ENCODE measurements around the gene WWOX. TPM values are rescaled to one million over a fixed set of nuclear protein-coding genes. Genes with fewer than 3 reads are reported as not detected.

The WWOX gene
- total RNA-seq, 5 donors from 2014 or later (not counting 1 experiment from before 2014, with no cell fraction given): 21.2 to 26.0 (median 22.6) TPM

DNA sequence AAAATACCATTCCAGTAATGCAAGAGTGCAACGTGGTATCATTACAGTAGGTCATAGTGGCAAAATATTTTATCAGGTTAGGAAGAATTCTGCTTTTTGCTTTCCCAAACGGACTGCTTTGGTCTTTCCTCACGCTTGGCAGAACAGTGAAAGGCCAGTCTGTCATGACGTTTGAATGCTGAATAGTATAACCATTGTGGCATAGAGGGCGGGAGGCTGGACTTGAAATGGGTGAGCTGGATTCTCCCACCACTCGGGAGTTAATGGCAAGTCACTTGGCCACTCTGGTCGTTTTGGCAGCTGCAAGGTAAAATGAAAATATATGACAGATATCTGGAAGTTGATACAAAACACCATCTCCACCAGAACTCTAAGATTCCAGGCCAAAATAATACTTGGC is 1109.9 kb downstream of the WWOX start:
- DNase-seq (no peak), ATAC-seq (replicated peaks in 1 of 4) (no peak)
- no peaks in the 10 kb centered on the region for H3K36me3 ChIP-seq (ENCODE audit: control insufficient read depth in 2 of 2, extremely low read depth in 1 of 2, insufficient read depth in 1 of 2, low read length in 1 of 2)
- no peaks in the 10 kb centered on the region for H3K9me3 ChIP-seq
- no peaks in the 10 kb centered on the region for H3K4me1 Mint-ChIP-seq
- H3K27me3 Mint-ChIP-seq: no peaks in the 10 kb centered on the region
- no peak overlapping the region for H3K27ac Mint-ChIP-seq
- ChIA-PET POLR2A (no interaction called here), CTCF (no interaction called here)
- H3K27ac ChIP-seq (ENCODE audit: low read length): no peak overlapping the region
- H3K4me3 ChIP-seq (ENCODE audit: control insufficient read depth in 1 of 2, extremely low read depth in 1 of 2, low read length in 1 of 2): no peak overlapping the region
- peaks cover 5% of the 10 kb centered on the region for H3K36me3 Mint-ChIP-seq
- 93% methylated on average over 3 of the region's 7 CpGs for WGBS (ENCODE audit: insufficient coverage)
- no peak overlapping the region for H3K4me3 Mint-ChIP-seq
- no peaks in the 10 kb centered on the region for H3K27me3 ChIP-seq (replicated peaks in 1 of 2; ENCODE audit: control insufficient read depth in 2 of 2, extremely low read depth in 1 of 2, insufficient read depth in 2 of 2, low read length in 1 of 2)
- H3K4me1 ChIP-seq (ENCODE audit: control insufficient read depth in 1 of 2, extremely low read depth in 1 of 2, insufficient read depth in 2 of 2, low read length in 2 of 2): no peaks in the 10 kb centered on the region
- peaks cover 2 to 7% (median 6%) of the 10 kb centered on the region in 3 donors for H3K9me3 Mint-ChIP-seq

DNA sequence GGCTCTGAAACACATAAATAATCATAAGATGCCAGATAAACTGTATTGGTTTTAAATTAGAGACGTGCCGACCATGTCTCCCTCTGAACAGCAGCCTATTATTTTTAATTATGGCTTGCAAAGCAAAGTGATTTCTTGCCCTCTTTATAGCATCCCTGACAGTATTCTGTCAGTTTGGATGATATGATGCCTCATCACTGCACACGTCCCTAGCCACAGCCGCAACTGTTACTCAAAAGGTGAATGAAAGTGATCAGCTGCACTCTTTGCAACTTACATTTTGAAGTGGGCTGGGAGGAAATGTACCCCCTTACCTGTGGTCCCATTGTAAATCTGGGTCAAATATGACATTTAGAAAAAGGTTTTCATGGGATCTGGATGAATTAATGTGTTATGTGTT is 1111.2 kb downstream of the WWOX start:
- DNase-seq (no peak), ATAC-seq (replicated peaks in 1 of 4) (no peak)
- CTCF ChIA-PET: no interaction called here
- Mint-ChIP-seq H3K4me3 (no peak overlapping the region), H3K4me1 (no peaks in the 10 kb centered on the region), H3K27me3 (no peaks in the 10 kb centered on the region), H3K36me3 (peaks cover 8% of the 10 kb centered on the region), H3K9me3 (peaks cover 2 to 7% (median 6%) of the 10 kb centered on the region in 3 donors), H3K27ac (no peak overlapping the region)
- POLR2A ChIA-PET: interaction anchor here in 1 of 2 donors (0.6 kb wide), 1 partner anchor 394 kb away, joined by 3 read pairs; no protein-coding TSS in a partner anchor
- H3K9me3 ChIP-seq: no peaks in the 10 kb centered on the region
- H3K27ac ChIP-seq (ENCODE audit: low read length): no peak overlapping the region
- no peaks in the 10 kb centered on the region for H3K4me1 ChIP-seq (ENCODE audit: control insufficient read depth in 1 of 2, extremely low read depth in 1 of 2, insufficient read depth in 2 of 2, low read length in 2 of 2)
- no peaks in the 10 kb centered on the region for H3K36me3 ChIP-seq (ENCODE audit: control insufficient read depth in 2 of 2, extremely low read depth in 1 of 2, insufficient read depth in 1 of 2, low read length in 1 of 2)
- H3K27me3 ChIP-seq (replicated peaks in 1 of 2; ENCODE audit: control insufficient read depth in 2 of 2, extremely low read depth in 1 of 2, insufficient read depth in 2 of 2, low read length in 1 of 2): no peaks in the 10 kb centered on the region
- no CpG with 5 or more reads among the region's 4 CpGs for WGBS (ENCODE audit: insufficient coverage)
- H3K4me3 ChIP-seq (ENCODE audit: control insufficient read depth in 1 of 2, extremely low read depth in 1 of 2, low read length in 1 of 2): no peak overlapping the region

DNA sequence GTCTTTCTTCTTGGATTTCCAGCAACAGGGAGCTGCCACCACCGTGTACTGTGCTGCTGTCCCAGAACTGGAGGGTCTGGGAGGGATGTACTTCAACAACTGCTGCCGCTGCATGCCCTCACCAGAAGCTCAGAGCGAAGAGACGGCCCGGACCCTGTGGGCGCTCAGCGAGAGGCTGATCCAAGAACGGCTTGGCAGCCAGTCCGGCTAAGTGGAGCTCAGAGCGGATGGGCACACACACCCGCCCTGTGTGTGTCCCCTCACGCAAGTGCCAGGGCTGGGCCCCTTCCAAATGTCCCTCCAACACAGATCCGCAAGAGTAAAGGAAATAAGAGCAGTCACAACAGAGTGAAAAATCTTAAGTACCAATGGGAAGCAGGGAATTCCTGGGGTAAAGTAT is 1112.1 kb downstream of the WWOX start:
- ATAC-seq (replicated peaks in 1 of 4): no peak
- H3K27me3 Mint-ChIP-seq: no peaks in the 10 kb centered on the region
- POLR2A ChIA-PET: no interaction called here

DNA sequence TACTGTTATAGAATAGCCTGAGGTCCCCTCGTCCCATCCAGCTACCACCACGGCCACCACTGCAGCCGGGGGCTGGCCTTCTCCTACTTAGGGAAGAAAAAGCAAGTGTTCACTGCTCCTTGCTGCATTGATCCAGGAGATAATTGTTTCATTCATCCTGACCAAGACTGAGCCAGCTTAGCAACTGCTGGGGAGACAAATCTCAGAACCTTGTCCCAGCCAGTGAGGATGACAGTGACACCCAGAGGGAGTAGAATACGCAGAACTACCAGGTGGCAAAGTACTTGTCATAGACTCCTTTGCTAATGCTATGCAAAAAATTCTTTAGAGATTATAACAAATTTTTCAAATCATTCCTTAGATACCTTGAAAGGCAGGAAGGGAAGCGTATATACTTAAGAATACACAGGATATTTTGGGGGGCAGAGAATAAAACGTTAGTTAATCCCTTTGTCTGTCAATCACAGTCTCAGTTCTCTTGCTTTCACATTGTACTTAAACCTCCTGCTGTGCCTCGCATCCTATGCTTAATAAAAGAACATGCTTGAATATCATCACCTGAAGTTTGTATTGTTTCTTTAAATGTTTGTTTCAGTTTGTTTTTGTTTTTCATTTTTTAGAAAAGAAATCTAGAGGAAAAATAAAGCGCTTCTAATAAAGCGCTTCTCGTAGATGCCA is 1112.8 kb downstream of the WWOX start:
- ChIA-PET CTCF (interaction anchor here in 1 of 2 donors (0.9 kb wide), 1 partner anchor 15 kb away, joined by 3 read pairs; no protein-coding TSS in a partner anchor), POLR2A (no interaction called here)
- Mint-ChIP-seq H3K36me3 (peaks cover 12% of the 10 kb centered on the region), H3K4me3 (no peak overlapping the region), H3K27me3 (no peaks in the 10 kb centered on the region), H3K4me1 (peaks cover 2 to 4% (median 2%) of the 10 kb centered on the region in 3 donors), H3K9me3 (peaks cover 2 to 12% (median 6%) of the 10 kb centered on the region in 3 donors), H3K27ac (no peak overlapping the region)
- 90% methylated on average over 6 of the region's 10 CpGs for WGBS (ENCODE audit: insufficient coverage)
- ATAC-seq (replicated peaks in 1 of 4) (no peak), DNase-seq (no peak)
- no peak overlapping the region for H3K27ac ChIP-seq (ENCODE audit: low read length)
- H3K27me3 ChIP-seq (replicated peaks in 1 of 2; ENCODE audit: control insufficient read depth in 2 of 2, extremely low read depth in 1 of 2, insufficient read depth in 2 of 2, low read length in 1 of 2): no peaks in the 10 kb centered on the region
- H3K36me3 ChIP-seq (ENCODE audit: control insufficient read depth in 2 of 2, extremely low read depth in 1 of 2, insufficient read depth in 1 of 2, low read length in 1 of 2): no peaks in the 10 kb centered on the region
- H3K4me1 ChIP-seq (ENCODE audit: control insufficient read depth in 1 of 2, extremely low read depth in 1 of 2, insufficient read depth in 2 of 2, low read length in 2 of 2): peaks cover under 1 to 4% of the 10 kb centered on the region in 2 experiments
- H3K9me3 ChIP-seq: no peaks in the 10 kb centered on the region
- no peak overlapping the region for H3K4me3 ChIP-seq (ENCODE audit: control insufficient read depth in 1 of 2, extremely low read depth in 1 of 2, low read length in 1 of 2)

More for the DNA sequence above, 1112.1 kb downstream of the WWOX start:
- H3K4me1 ChIP-seq (ENCODE audit: control insufficient read depth in 1 of 2, extremely low read depth in 1 of 2, insufficient read depth in 2 of 2, low read length in 2 of 2): no peaks in the 10 kb centered on the region
- Mint-ChIP-seq H3K4me3 (no peak overlapping the region), H3K9me3 (peaks cover 2 to 12% (median 6%) of the 10 kb centered on the region in 3 donors), H3K27ac (no peak overlapping the region), H3K36me3 (peaks cover 12% of the 10 kb centered on the region), H3K4me1 (no peaks in the 10 kb centered on the region)
- no peaks in the 10 kb centered on the region for H3K27me3 ChIP-seq (replicated peaks in 1 of 2; ENCODE audit: control insufficient read depth in 2 of 2, extremely low read depth in 1 of 2, insufficient read depth in 2 of 2, low read length in 1 of 2)
- no peaks in the 10 kb centered on the region for H3K36me3 ChIP-seq (ENCODE audit: control insufficient read depth in 2 of 2, extremely low read depth in 1 of 2, insufficient read depth in 1 of 2, low read length in 1 of 2)
- no peaks in the 10 kb centered on the region for H3K9me3 ChIP-seq
- WGBS (ENCODE audit: insufficient coverage): 93% methylated on average over 9 of the region's 13 CpGs
- no peak overlapping the region for H3K27ac ChIP-seq (ENCODE audit: low read length)
- no peak for DNase-seq
- no peak overlapping the region for H3K4me3 ChIP-seq (ENCODE audit: control insufficient read depth in 1 of 2, extremely low read depth in 1 of 2, low read length in 1 of 2)
- CTCF ChIA-PET: no interaction called here

DNA sequence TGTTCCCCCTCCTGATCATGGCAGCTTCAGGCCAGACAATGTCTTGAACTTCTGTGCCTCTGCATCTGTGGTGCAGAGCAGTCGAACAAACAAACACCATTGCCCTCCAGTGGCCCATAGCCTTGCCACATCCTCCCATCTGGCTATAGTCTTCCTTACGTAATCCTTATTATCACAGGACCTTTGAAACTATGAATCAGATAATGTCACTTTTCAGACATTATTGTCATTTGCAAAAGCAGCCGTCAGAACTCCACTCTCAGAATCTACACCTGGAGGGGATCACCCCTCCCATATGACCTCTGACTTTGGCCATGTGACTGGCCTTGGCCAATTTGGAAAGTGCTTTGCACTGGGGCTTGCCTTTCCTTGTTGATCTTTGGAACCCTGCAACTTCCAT is 1113.8 kb downstream of the WWOX start:
- ATAC-seq (replicated peaks in 1 of 4) (no peak), DNase-seq (no peak)
- no peak overlapping the region for H3K4me3 Mint-ChIP-seq
- peaks cover 2 to 12% (median 6%) of the 10 kb centered on the region in 3 donors for H3K9me3 Mint-ChIP-seq
- Histone ChIP-seq H3K27ac (ENCODE audit: low read length) (no peak overlapping the region), H3K9me3 (no peaks in the 10 kb centered on the region), H3K4me1 (ENCODE audit: control insufficient read depth in 1 of 2, extremely low read depth in 1 of 2, insufficient read depth in 2 of 2, low read length in 2 of 2) (peaks cover 4 to 10% of the 10 kb centered on the region in 2 experiments), H3K36me3 (ENCODE audit: control insufficient read depth in 2 of 2, extremely low read depth in 1 of 2, insufficient read depth in 1 of 2, low read length in 1 of 2) (no peaks in the 10 kb centered on the region), H3K27me3 (replicated peaks in 1 of 2; ENCODE audit: control insufficient read depth in 2 of 2, extremely low read depth in 1 of 2, insufficient read depth in 2 of 2, low read length in 1 of 2) (no peaks in the 10 kb centered on the region), H3K4me3 (ENCODE audit: control insufficient read depth in 1 of 2, extremely low read depth in 1 of 2, low read length in 1 of 2) (no peak overlapping the region)
- CTCF ChIA-PET: interaction anchor here in 1 of 2 donors (0.9 kb wide), 1 partner anchor 16 kb away, joined by 3 read pairs; no protein-coding TSS in a partner anchor
- POLR2A ChIA-PET: no interaction called here
- H3K4me1 Mint-ChIP-seq: peaks cover 9 to 14% (median 11%) of the 10 kb centered on the region in 3 donors
- H3K27ac Mint-ChIP-seq: no peak overlapping the region
- no peaks in the 10 kb centered on the region for H3K27me3 Mint-ChIP-seq
- 72% methylated on average over 2 of the region's 3 CpGs for WGBS (ENCODE audit: insufficient coverage)
- peaks cover 12% of the 10 kb centered on the region for H3K36me3 Mint-ChIP-seq

DNA sequence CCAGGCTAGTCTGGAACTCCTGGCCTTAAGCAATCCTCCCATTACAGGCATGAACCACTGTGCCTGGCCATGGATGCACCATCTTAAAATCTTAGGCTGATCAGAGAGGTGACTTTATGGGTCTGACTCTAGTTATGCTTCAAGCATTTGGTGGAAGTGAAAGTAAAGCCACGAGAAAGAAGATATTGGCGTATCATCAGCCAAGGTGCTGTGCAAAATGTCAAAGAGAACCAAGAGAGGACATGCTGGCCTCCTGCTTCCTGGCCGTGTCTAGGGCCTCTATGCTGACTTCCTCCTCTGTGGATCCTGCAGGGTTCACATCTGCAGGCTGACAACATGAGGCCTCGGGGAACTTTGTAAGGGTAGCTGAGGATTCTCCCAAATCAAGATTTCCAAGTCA is 1115.8 kb downstream of the WWOX start:
- no peaks in the 10 kb centered on the region for H3K27me3 ChIP-seq (replicated peaks in 1 of 2; ENCODE audit: control insufficient read depth in 2 of 2, extremely low read depth in 1 of 2, insufficient read depth in 2 of 2, low read length in 1 of 2)
- no peak overlapping the region for H3K4me3 ChIP-seq (ENCODE audit: control insufficient read depth in 1 of 2, extremely low read depth in 1 of 2, low read length in 1 of 2)
- no peak overlapping the region for H3K27ac Mint-ChIP-seq
- POLR2A ChIA-PET: no interaction called here
- peaks cover 5 to 10% of the 10 kb centered on the region in 2 experiments for H3K4me1 ChIP-seq (ENCODE audit: control insufficient read depth in 1 of 2, extremely low read depth in 1 of 2, insufficient read depth in 2 of 2, low read length in 2 of 2)
- H3K36me3 ChIP-seq (ENCODE audit: control insufficient read depth in 2 of 2, extremely low read depth in 1 of 2, insufficient read depth in 1 of 2, low read length in 1 of 2): no peaks in the 10 kb centered on the region
- H3K9me3 ChIP-seq: no peaks in the 10 kb centered on the region
- no peak for ATAC-seq (replicated peaks in 1 of 4)
- no peak overlapping the region for H3K4me3 Mint-ChIP-seq
- H3K4me1 Mint-ChIP-seq: peaks cover 13 to 20% (median 13%) of the 10 kb centered on the region in 3 donors
- H3K27ac ChIP-seq (ENCODE audit: low read length): no peak overlapping the region
- 83% methylated on average over 2 of the region's 4 CpGs for WGBS (ENCODE audit: insufficient coverage)
- DNase-seq: no peak
- no peaks in the 10 kb centered on the region for H3K27me3 Mint-ChIP-seq
- peaks cover 2 to 12% (median 6%) of the 10 kb centered on the region in 3 donors for H3K9me3 Mint-ChIP-seq
- peaks cover 12% of the 10 kb centered on the region for H3K36me3 Mint-ChIP-seq
- CTCF ChIA-PET: no interaction called here
